DMS79 (cell line): ENCODE measurements around the gene FRMD3.

Experiments used
- DNase-seq: peaks from one replicate; lab custom pipeline; 2025; lab: John Stamatoyannopoulos, UW

Gene FRMD3

DNA sequence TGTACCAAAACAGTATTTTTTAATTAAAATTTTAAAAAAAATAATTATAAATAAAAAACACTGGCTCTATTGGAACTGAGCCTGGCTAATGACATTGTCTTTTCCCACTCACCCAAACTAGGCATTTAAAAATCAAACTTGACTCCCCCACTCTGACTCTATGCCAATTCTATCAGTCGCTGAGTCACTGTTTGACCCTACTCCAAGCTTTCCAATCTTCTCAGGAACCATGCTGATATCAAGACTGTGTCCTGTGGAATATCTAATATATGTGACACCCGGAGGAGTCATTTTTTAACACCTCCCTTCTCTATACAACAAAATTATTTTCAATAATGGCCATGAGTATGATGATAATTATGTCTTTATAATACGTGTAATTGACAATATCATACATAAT lies 303.7 kb downstream of the FRMD3 start:
- no peak for DNase-seq

DNA sequence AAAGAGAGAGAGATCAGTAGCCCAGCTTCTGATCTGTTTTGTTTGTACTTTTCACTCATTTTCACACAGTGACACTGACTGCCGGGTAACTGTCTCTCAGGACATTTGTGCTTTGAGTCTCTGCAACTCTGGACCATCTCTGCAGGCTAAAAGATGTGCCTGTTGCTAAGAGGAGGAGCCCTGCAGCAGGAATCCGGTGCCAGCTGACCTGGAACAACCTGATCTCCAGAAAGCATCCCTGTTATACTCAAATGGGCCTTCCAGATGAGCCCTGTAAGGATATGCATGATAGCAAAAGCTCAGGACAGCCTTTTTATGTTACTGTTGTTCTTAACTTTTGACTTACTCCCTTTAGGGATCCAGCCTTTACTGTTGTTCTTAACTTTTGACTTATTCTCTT lies 304.6 kb downstream of the FRMD3 start:
- no peak for DNase-seq

DNA sequence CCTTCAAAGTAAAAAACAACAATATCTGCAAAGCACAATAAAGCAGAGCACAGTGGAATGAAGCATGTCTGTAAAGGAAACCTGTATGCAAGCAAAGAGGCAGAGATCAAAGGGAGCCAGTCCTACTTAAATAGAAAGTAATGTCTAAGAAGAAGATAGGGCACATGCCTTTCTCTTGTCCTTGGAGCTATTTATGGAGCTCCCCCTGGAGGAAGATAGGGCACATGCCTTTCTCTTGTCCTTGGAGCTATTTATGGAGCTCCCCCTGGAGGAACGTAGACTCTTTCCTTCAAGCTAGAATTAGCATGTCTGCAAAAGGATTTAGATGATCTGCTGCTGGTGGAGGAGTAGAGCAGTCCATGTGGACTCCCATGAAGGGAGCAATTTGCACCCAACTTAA lies 307.2 kb downstream of the FRMD3 start:
- DNase-seq = no peak

DNA sequence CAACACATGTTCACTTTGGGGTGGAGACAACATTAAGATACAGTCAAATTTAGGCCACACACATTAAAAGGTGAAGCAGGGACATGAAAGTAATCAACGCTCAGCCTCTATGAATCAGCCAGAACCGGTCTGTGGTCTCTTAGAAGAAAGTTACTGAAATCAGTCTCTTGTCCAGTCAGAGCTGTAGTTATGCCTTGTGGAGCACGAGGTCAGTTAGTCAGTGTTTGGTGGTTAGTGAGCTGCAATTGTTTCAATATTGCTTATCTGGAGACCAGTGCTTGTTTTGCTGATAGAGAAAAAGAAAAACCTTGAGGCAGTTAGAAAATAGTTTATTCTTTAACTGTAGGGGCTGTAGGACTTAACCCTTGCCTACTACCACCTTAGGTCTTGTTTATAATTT lies 317.5 kb downstream of the FRMD3 start:
- no peak for DNase-seq

DNA sequence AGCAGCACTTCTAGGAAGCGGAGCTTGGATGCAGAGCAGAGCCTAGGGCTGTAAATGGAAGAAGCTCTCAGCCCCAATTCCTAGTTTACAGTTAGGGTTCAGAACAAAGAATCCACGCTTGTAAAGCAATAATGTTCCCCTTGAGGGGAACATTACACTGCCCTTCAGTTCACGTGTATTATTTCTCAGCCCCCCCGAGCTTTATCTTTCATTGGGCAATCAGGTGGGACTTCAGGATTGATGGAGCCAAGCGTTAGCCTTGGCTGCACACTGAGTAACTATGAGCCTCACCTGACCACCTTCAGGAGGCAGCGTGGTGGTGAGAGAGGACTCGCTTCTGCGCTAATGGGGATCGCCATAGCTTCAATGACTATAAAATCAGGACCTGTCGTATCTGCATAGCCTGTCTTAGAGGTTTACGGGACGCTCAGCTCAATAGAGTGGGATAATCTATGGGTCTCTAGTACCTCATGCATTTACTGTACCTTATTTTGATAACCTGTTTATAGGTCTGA lies 318.2 kb downstream of the FRMD3 start:
- peak; percentile 24 for DNase-seq

DNA sequence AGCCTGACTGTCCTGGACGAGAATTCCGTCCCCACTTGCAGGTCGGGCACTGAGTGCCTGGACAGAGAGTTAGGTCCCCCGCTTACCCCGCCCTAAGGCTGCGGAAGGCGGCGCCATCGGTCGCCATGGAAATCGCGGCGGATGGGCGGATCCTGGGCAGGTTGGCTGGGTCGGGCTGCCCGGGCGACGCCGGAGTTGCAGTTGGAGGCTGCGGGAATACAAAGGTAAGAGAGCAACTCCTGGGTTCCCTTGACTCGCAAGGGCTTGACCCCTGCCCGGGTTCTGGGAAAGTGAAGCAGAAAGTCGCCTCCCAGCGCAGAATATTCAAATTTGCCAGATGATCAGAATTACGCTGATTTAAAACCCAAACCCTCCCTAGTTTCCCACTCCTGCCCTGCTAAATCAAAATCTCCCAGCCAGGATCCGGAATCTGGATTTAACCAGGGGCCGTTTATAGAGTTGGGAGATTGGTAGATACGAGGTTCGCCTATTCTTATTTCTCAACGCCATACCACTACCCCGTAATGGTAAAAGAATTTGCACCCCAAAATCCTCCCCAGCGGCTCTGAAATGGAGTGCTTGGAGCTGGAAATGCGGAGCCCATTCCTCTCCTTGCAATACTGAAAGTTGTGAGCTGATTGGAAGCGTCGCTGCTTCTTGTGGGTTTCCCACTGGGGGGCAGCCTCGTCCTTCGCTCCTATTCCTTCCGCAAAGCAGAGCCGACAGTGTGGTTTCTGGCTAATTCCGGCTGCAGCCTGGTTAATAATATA lies 318.9 kb downstream of the FRMD3 start:
- peak; percentile 51 for DNase-seq

DNA sequence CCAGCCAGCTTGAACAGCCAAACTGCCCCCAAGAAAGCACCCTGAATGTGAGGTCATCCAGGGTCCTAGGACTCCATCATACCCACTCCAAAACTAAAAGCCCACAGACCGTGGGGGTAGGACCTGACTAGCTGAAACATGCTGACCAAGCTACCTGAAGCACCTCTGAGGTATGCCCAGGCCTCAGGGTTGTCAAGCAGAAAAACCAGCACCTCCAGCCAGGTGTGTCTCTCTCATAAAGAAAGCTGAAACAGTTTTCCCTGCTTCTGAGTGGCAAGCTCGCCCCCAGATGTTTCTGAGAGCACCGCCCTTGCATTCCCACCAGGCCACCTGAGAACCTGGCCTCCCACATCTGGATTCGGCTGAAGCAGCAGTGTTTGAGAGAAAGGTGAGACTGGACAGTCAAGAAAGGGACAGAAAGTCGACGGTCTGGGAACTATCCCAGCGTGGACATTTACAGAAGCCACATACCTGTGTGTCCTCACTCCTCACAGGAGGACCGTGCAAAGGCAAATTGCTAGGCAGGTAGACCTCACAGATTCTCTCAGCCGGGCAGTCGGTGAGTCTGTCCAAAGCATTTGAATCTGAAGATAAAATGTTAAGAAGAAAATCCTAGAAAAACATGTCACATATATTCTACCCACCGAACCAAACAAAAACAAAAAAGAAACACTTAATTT lies 319.6 kb downstream of the FRMD3 start:
- no peak for DNase-seq

DNA sequence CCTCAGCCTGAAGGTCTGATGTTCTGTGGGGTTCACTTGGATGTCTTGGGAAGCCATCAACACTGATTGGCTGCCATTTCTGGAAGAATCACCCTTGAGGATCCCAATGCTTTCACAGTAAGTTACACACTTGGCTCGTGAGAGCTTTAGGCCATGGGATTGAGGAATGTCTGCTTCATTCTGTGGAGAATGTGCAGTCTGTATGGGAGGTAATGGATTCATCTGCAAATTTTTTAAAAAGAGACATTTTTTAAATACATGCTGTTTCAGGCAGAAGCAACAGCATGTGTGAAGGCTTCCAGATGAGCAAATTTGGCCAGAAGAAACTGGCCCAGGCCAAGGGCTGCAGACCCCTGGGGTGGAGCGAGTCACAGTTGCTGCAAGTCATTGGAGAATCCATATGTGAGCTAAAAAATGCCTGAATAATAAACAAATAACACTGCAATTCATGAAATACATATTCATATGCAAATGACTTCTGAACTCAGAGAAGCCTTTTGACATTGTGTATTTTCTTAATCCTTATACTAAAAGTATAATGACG lies 328.9 kb downstream of the FRMD3 start:
- DNase-seq = no peak

DNA sequence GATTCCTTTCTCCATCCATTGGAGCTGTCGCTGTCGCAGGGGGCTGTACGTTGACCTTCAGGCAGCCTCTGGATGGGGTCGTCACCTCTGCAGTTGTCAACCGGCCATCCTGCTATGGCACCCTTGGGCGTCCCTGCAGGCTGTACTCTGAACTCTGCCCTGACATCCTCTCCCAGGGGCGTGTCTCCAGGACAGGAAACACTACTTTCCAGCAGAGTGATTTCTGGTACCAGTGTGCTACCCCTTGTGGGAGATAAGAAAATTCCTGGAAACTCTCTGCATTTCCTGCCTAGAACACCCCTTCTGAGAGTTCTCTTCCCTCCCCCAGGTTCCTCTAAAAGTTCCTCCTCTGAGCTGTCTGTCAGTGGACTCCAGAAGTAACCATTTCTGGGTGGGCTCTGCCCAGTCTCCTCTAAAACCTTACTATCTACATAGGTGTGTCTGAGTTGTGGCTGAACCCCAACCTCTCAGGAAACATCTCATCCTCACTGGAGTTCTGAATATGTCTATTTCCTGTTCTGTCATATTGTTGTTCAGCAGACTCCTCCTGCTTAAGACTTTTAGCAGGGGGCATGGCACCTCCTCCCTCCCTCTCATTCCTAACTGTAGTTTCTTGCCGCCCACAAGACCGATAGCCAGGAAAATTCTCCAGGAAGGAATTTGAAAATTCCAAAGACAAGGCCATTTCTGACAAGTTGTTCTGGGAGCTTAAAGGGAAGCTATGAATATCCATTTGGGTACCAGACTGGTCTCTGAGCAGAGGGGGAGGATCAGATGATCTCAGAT lies 329.9 kb downstream of the FRMD3 start:
- DNase-seq = no peak

DNA sequence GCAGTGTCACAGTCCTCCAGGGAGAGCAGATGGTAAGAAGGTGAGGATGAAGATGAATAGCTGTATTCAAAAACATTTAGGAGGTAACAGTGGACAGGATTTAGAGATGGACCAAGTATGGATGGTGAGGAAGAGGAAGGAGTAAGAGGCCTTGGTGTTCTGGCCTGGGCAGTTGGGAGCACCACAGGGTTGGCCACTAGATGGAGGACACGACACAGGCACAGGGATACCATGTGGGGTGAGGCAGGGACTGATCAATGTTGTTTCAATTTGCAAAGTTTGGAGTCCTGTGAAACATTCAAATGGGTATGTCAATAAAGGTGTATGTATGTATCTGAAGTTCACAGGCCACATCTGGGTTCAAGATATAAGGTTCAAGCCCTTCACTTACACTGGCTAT lies 334.2 kb downstream of the FRMD3 start:
- DNase-seq = no peak

DNA sequence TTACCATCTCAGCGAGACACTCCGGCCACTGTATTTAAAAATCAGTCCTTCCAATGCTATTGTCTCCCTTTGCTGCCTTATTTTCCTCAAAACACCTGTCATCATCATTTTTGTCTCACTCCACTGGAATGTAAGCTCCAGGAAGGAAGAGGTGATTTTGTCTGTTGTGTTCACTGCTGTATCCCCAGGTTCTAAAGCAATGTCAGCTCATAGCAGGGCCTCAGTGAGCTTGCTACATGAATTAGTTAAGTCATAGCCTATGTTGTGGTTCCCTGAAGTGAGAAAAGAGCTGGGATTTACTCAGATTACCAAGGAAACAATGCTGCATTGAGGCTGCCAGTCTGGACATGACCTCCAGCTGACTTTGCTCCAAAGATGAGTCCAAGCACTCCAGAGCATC lies 337.7 kb downstream of the FRMD3 start:
- DNase-seq = no peak

DNA sequence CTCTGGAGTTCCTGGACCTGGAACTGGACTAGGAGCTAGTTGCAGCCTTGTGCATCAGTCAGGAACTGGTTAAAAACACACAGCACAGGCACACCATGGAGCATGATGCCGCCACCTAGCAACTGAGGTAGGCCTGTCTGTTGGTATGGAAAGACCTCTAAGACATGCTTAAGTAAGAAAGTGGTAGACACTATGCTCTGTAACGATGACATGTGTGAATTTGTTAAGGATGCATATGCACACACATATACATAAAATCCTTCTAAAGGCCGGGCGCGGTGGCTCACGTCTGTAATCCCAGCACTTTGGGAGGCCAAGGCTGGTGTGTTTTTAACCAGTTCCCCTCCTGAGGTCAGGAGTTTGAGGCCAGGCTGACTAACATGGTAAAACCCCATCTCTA lies 338.4 kb downstream of the FRMD3 start:
- no peak for DNase-seq

DNA sequence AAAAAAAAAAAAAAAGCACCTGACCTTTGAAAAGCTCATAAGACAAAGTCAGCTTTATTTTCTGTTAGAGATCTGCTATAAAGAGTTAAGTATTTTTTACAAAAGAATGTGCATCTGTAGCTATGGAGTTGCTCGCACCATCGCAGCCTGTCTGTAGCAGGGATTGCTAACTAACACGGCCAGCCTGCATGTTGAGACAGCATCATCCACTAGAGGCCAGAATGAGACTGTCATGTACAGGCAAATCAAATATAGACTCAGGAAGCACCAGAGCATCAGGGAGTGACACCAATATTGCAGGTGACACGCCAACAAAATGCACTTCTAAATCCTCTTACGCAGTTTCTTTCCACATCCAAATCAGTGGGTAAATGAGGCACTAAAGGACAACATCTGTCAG lies 339.0 kb downstream of the FRMD3 start:
- peak; percentile 29 for DNase-seq

DNA sequence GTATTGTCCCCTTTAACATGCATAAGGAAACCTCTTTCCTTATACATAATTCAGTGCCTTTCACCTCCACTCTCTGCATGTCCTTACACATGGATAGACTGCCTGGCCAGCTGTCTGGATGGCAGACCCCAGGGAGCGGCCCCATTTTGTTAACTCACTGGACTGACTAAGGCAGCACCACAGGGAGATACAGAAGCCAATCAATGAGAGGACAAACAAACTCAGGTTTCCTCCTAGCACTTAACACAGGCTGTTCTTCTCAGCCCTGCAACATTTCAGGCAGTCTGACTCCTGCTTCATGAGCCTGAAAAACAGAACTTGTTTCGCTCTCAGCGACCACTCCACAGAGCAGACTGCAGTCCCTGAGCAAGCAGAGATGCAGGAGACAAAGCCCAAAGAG lies 339.8 kb downstream of the FRMD3 start:
- peak; percentile 3 for DNase-seq

DNA sequence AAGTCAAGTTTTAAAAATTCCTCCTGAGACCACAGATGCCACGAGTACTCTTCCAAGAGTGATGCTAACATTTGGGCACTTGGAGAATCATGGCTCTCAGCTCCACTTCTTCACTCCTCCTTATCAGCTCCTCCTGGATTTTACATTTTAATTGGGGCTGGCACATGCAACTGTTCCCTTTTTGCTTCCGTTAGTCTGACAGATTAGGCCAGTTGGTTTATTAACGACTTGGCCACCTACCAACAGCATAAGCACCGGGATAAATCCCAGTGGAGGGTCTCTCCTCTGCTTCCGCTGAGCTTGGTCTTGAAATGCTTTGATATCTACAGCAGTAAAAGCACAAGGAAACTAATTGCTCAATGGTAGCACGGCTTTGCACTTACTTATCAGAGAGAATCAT lies 340.6 kb downstream of the FRMD3 start:
- DNase-seq = peak; percentile 20

DNA sequence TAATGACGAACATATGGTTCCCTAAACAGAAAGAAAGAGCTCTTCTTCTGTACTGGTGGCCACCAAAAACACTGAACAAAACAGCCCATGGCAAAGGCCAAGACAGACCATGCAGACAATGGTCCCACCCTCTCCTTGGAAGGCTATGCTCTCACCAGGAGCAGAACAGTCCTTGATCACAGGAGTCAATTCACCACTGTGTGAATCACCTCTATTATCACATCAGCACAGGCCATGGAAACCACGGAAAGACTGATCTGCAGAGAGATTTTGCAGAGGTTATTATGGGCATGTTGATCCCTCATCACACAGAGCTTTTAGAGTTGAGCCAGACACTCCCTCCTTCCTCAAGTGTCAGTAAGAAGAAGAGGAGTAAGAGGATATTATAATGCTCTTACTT lies 341.3 kb downstream of the FRMD3 start:
- DNase-seq = no peak
